Measurements from ENCODE around the gene BICC1. TPM values are rescaled to one million over a fixed set of nuclear protein-coding genes. Genes with fewer than 3 reads are reported as not detected.

The BICC1 gene
- total and polyA plus RNA-seq, 2 of the 8 experiments (the other 6 are each of a cell fraction or from before 2014, with no cell fraction given): 0.20 to 0.73 TPM

DNA sequence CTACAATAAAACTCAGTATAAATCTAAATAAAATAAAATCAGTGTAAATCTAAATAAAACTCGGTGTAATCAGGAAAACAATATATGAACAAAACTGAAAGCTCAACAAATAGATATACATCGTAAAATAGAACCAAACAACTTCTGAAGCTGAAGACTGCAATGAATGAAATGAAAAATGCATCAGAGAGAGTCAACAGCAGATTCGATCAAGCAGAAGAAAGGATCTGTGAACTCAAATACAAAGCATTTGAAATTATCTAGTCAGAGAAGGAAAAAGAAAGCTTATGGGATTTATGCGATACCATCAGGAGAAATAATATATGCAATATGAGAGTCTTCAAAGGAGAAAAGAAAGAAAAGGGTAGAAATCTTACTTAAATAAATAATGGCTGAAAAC, 255.0 kb downstream of the BICC1 start:
- Histone ChIP-seq H3K4me1 (replicated peaks in 1 of 4; ENCODE audit: control insufficient read depth in 3 of 4, insufficient read depth in 4 of 4, low read length in 3 of 4) (no peaks in the 10 kb centered on the region), H3K56ac (replicated peaks; ENCODE audit: insufficient read length, low read depth, low read length) (no peak overlapping the region), H4K5ac (ENCODE audit: insufficient read length, low read depth, low read length) (no peak overlapping the region), H3K79me1 (ENCODE audit: low read depth, low read length) (no peaks in the 10 kb centered on the region), H3K79me2 (ENCODE audit: control insufficient read depth in 1 of 2, insufficient read depth in 2 of 2, low read length in 2 of 2) (no peaks in the 10 kb centered on the region), H2BK120ac (replicated peaks; ENCODE audit: low read depth, low read length) (no peak overlapping the region), H3K4me2 (ENCODE audit: insufficient read depth in 1 of 2, low read depth in 2 of 2, low read length in 2 of 2) (no peak overlapping the region), H3K4me3 (ENCODE audit: extremely low read depth in 1 of 4, insufficient read depth in 2 of 4, low read depth in 3 of 4, low read length in 4 of 4) (no peak overlapping the region), H3K36me3 (ENCODE audit: control insufficient read depth in 2 of 4, insufficient read depth in 4 of 4, low read length in 3 of 4) (no peaks in the 10 kb centered on the region), H4K91ac (replicated peaks; ENCODE audit: insufficient read length, low read length) (no peak overlapping the region), H3K27ac (ENCODE audit: low read depth, low read length) (no peak overlapping the region), H3K18ac (ENCODE audit: extremely low read depth, low read length) (no peak overlapping the region), H3K27me3 (replicated peaks in 1 of 4; ENCODE audit: control insufficient read depth in 3 of 4, extremely low read depth in 1 of 4, insufficient read depth in 3 of 4, low read length in 3 of 4) (no peaks in the 10 kb centered on the region), H2AFZ (ENCODE audit: low read length) (no peak overlapping the region), H3K14ac (ENCODE audit: insufficient read length) (no peak overlapping the region), H4K20me1 (replicated peaks in 1 of 2; ENCODE audit: control insufficient read depth in 1 of 2, insufficient read depth in 2 of 2, low read length in 2 of 2) (no peaks in the 10 kb centered on the region), H4K8ac (ENCODE audit: extremely low read depth, insufficient read depth, low read length) (no peak overlapping the region), H3K9me3 (ENCODE audit: insufficient read depth in 2 of 2, low read depth in 1 of 2, low read length in 1 of 2) (no peaks in the 10 kb centered on the region), H3K23ac (ENCODE audit: insufficient read length) (no peak overlapping the region), H2BK20ac (ENCODE audit: low read length) (no peak overlapping the region), H2AK5ac (ENCODE audit: low read depth, low read length) (no peak overlapping the region), H3K4ac (replicated peaks; ENCODE audit: insufficient read length, low read depth, low read length) (no peak overlapping the region), H3K23me2 (ENCODE audit: low read depth, low read length) (no peaks in the 10 kb centered on the region), H2BK5ac (ENCODE audit: low read depth, low read length) (no peak overlapping the region), H2BK12ac (ENCODE audit: low read depth, low read length) (no peak overlapping the region), H2BK15ac (ENCODE audit: low read length) (no peak overlapping the region), H3K9ac (replicated peaks in 1 of 4; ENCODE audit: extremely low read depth in 1 of 4, low read depth in 3 of 4, low read length in 3 of 4) (no peak overlapping the region)
- TF ChIP-seq FOSL1 (IDR thresholded peaks at IDR 0.05; ENCODE audit: insufficient read depth, low read depth, low read length): no peak
- no peak for TF ChIP-seq JUN (IDR thresholded peaks at IDR 0.05; ENCODE audit: low read depth, low read length)
- no peak for TF ChIP-seq CEBPB (IDR thresholded peaks at IDR 0.05; ENCODE audit: low read depth, low read length)
- TF ChIP-seq BRCA1 (IDR thresholded peaks at IDR 0.05; ENCODE audit: low read depth, low read length): no peak
- no peak for TF ChIP-seq TEAD4 (IDR thresholded peaks at IDR 0.05; ENCODE audit: low read depth, low read length)
- no peak for TF ChIP-seq SP2 (IDR thresholded peaks at IDR 0.05; ENCODE audit: low read length)
- FAIRE-seq (no peak), DNase-seq (ENCODE audit: low read depth in 1 of 2, low spot score in 2 of 2) (no peak)
- ChIA-PET CTCF (ENCODE audit: partially characterized antibody) (no interaction called here), POLR2A (ENCODE audit: partially characterized antibody) (no interaction called here)
- WGBS, 2 experiments (ENCODE audit: extremely low coverage in 1 of 2, insufficient coverage in 1 of 2, insufficient read length in 1 of 2, insufficient replicate concordance in 2 of 2, low coverage in 1 of 2, low lambda C conversion rate in 2 of 2, missing lambda C conversion rate in 1 of 2): 96% methylated on average over 4 of the region's 4 CpGs; no CpG with 5 or more reads in 1 of the 2 experiments
